HUES6 (cell line): ENCODE measurements around the gene FBXO24.

Experiments
- H3K27ac ChIP-seq: 2 replicates; pipeline ENCODE4 v1.7.0; 2013; ENCODE audit warnings: low read depth, mild to moderate bottlenecking, low read length, inconsistent platforms
- H3K27me3 ChIP-seq: 2 replicates; pipeline ENCODE4 v1.6.1; 2013; ENCODE audit warnings: low read length; ENCODE audit not compliant: control insufficient read depth, insufficient read depth
- H3K36me3 ChIP-seq: 2 replicates; pipeline ENCODE4 v1.6.1; 2013; ENCODE audit warnings: low read length; ENCODE audit not compliant: control insufficient read depth, insufficient read depth
- H3K4me1 ChIP-seq: 2 replicates; pipeline ENCODE4 v1.6.1; 2013; ENCODE audit warnings: low read length; ENCODE audit not compliant: control insufficient read depth, insufficient read depth
- H3K4me3 ChIP-seq: 2 replicates; pipeline ENCODE4 v1.5.1; 2013; ENCODE audit warnings: low read depth, low read length
- H3K9ac ChIP-seq: one replicate; pipeline ENCODE4 v1.6.1; 2013; ENCODE audit warnings: mild to moderate bottlenecking, low read length
- H3K9me3 ChIP-seq: 2 replicates; pipeline ENCODE4 v1.6.1; 2013; ENCODE audit warnings: low read depth, low read length; ENCODE audit not compliant: control insufficient read depth, insufficient read depth

Gene FBXO24

DNA sequence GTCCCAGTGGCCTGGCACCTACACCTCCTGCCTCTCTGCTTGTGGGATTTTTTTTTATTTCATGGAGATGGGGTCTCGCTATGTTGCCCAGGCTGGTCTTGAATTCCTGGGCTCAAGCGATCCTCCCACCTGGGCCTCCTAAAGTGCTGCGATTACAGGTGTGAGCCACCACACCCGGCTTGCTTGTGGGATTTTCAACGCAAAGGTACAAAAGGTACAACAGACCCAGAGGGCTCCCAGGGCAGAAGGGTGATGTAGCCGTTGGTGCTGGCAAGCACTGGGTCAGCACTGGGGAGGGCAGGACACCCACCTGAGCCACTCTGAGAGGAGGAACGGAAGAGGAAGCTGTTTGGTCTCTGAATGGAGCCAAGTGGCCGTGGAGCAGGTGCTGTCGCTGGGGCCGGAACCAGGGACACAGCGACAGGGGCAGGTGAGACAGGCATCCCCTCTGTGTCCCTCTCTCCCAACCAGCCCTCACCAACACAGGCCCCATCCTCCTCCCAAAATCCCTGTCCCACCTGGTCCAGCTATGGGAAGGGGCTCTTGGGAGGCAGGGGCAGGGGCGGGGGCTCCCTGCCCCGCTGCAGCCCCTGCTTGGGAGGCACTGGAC, 9.6 kb upstream of the FBXO24 start:
- no peak overlapping the region for H3K4me3 ChIP-seq
- H3K9me3 ChIP-seq = no peaks in the 10 kb centered on the region
- H3K36me3 ChIP-seq = peaks cover 64% of the 10 kb centered on the region
- H3K27me3 ChIP-seq = no peaks in the 10 kb centered on the region
- H3K4me1 ChIP-seq = peaks cover 14% of the 10 kb centered on the region
- no peak overlapping the region for H3K27ac ChIP-seq
- H3K9ac ChIP-seq = no peak overlapping the region

GRCh38 chr7:100577103-100577502, 9.0 kb upstream of the FBXO24 start:
- Histone ChIP-seq H3K27me3 (no peaks in the 10 kb centered on the region), H3K27ac (no peak overlapping the region), H3K9ac (no peak overlapping the region), H3K9me3 (no peaks in the 10 kb centered on the region), H3K4me3 (no peak overlapping the region), H3K36me3 (peaks cover 70% of the 10 kb centered on the region), H3K4me1 (peaks cover 8% of the 10 kb centered on the region)

DNA sequence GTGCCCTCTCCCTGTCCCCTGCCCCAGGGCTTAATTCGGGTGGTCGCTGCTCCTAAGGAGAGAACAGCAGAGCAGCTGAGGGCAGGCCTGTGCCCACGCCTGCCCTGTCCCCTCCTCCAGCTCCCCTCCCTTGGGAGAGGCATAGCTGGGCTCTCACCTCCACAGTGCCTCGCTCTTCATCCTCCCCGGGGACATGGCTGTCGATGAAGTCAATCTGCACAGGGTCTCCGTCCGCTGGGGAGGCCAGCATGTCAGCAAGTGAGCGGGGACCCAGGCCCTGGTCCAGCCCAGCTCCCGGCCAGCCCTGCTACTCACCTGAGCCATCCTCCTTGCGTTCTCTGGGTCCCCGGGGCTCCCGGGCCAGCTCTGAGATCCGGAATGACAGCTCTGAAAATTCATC, 8.6 kb upstream of the FBXO24 start:
- Histone ChIP-seq H3K36me3 (peaks cover 74% of the 10 kb centered on the region), H3K27ac (no peak overlapping the region), H3K9ac (no peak overlapping the region), H3K4me1 (peaks cover 4% of the 10 kb centered on the region; the same call in 1 of the 2 replicates), H3K4me3 (no peak overlapping the region), H3K27me3 (no peaks in the 10 kb centered on the region), H3K9me3 (no peaks in the 10 kb centered on the region)

GRCh38 chr7:100578246-100579183, 7.6 kb upstream of the FBXO24 start:
- Histone ChIP-seq H3K27me3 (no peaks in the 10 kb centered on the region), H3K4me3 (no peak overlapping the region), H3K4me1 (peaks cover 8% of the 10 kb centered on the region), H3K9me3 (no peaks in the 10 kb centered on the region), H3K36me3 (peaks cover 76% of the 10 kb centered on the region), H3K9ac (no peak overlapping the region), H3K27ac (no peak overlapping the region)

GRCh38 chr7:100580466-100581283, 5.5 kb upstream of the FBXO24 start:
- Histone ChIP-seq H3K27ac (no peak overlapping the region), H3K4me1 (peaks cover 21% of the 10 kb centered on the region), H3K27me3 (no peaks in the 10 kb centered on the region), H3K4me3 (no peak overlapping the region), H3K9ac (no peak overlapping the region), H3K36me3 (peaks cover 65% of the 10 kb centered on the region), H3K9me3 (no peaks in the 10 kb centered on the region)

GRCh38 chr7:100582041-100582579, 4.0 kb upstream of the FBXO24 start:
- Histone ChIP-seq H3K36me3 (peaks cover 51% of the 10 kb centered on the region), H3K9me3 (no peaks in the 10 kb centered on the region), H3K4me1 (peaks cover 21% of the 10 kb centered on the region), H3K9ac (no peak overlapping the region), H3K27me3 (no peaks in the 10 kb centered on the region), H3K27ac (no peak overlapping the region), H3K4me3 (no peak overlapping the region)

DNA sequence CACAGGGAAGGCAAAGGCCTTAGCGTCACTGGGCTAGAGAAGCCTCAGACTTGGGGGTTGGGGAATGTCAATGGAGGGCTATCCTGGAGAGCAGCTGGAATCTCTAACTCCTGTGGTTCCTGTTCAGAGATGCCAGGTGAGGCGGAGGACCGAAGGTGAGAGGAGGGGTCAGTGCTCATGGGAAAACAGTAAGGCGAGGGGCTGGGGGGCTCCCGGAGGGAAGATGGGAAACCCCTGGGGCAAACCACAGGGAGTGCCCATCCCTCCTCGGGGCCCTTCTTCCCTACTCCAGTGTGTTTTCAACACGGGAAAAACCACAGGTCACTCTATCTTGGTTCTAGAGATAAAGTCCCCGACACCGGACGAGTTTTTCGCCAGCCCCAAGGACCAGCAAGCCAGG, 3.5 kb upstream of the FBXO24 start:
- H3K4me3 ChIP-seq = no peak overlapping the region

GRCh38 chr7:100583132-100584053, 2.7 kb upstream of the FBXO24 start:
- Histone ChIP-seq H3K27me3 (no peaks in the 10 kb centered on the region), H3K36me3 (peaks cover 40% of the 10 kb centered on the region), H3K27ac (no peak overlapping the region; the same call in 1 of the 2 replicates), H3K4me3 (peak overlapping the region; percentile 92), H3K9me3 (no peaks in the 10 kb centered on the region), H3K9ac (peak overlapping the region; percentile 53), H3K4me1 (peaks cover 21% of the 10 kb centered on the region)

More for the DNA sequence above, 3.5 kb upstream of the FBXO24 start:
- H3K27me3 ChIP-seq = no peaks in the 10 kb centered on the region
- H3K9me3 ChIP-seq = no peaks in the 10 kb centered on the region
- no peak overlapping the region for H3K9ac ChIP-seq
- H3K36me3 ChIP-seq = peaks cover 48% of the 10 kb centered on the region
- peaks cover 21% of the 10 kb centered on the region for H3K4me1 ChIP-seq
- no peak overlapping the region for H3K27ac ChIP-seq

DNA sequence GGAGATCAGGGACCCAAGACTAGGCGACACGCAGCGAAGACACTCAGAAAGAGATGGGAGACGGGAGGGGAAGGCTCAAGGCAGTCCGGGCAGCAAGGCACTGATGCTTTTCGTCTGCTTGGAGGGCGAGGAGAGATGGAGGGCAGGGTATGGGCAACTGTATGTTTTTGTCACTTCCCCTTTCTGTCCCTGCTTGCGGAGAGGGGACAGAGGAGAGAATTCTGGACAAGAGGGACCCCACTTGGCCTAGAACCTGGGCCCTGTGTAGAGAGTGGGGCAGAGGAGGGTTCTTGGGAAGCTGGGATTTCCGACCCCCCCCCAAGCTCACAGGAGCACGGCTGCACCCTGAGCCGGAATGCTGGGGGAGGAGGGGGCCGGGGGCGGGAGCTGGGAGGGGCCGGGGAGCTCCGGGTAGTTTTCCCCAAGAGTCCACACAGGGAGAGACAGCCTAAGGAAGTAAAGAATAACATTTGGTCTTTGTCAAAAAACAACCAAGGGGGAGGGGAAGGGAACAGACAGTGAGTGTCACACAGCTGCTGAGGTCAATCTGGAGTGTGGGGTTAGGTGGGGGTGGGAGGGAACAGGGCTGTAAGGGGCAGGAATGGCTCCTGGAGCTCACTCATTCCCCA, 2.0 kb upstream of the FBXO24 start:
- peaks cover 33% of the 10 kb centered on the region for H3K36me3 ChIP-seq
- H3K9ac ChIP-seq = peak overlapping the region; percentile 89
- no peaks in the 10 kb centered on the region for H3K9me3 ChIP-seq
- H3K4me1 ChIP-seq = peaks cover 23% of the 10 kb centered on the region
- no peaks in the 10 kb centered on the region for H3K27me3 ChIP-seq
- no peak overlapping the region; the same call in 1 of the 2 replicates for H3K27ac ChIP-seq
- peak overlapping the region; percentile 92 for H3K4me3 ChIP-seq
